CD4-positive, alpha-beta T cell treated with Interleukin-21 for 1 hour (primary cell): ENCODE measurements around the gene FGF8.

Experiments used
- DNase-seq: peaks from one replicate; pipeline ENCODE4 v3.0.0-alpha.2; 2020

Gene FGF8

GRCh38 chr10:101724446-101724845 is 51.5 kb downstream of the FGF8 start:
- no peak for DNase-seq

DNA sequence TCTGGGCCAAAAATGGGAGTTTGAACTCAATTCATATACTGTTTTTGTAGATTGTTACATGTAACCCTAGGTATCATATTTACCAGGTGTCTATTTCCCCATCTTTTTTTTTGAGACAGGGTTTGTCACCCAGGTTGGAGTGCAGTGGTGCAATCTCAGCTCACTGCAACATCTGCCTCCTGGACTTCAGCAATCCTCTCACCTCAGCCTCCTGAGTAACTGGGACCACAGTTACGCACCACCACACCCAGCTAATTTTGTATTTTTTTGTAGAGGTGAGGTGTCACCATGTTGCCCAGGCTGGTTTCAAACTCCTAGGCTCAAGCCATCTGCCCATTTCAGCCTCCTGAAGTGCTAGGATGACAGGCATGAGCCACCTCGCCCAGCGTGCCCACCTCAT is 52.7 kb downstream of the FGF8 start:
- no peak for DNase-seq

DNA sequence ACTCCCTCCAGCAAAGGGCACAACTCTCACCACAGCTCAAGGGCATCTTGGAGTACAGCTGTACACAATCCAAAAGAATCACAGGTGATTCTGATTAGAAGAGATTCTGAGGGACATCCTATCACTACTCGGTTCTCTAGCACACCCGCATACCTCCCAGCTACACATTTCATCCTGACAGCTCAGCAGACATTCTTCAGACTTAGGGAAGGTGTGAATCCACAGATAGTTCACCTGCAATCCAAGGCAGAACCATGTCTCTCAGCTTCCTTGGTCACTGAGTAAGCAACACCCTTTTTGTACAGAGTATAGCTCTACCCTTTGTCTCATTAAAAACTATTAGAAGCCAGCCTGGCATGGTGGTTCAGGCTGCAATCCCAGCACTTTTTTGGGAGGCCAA is 54.1 kb downstream of the FGF8 start:
- no peak for DNase-seq

GRCh38 chr10:101720606-101721230 is 55.2 kb downstream of the FGF8 start:
- no peak for DNase-seq
